ENCODE results near the gene BLOC1S3.
A peak's percentile ranks its signal among the peaks of the same experiment; 100 is the strongest.

Gene BLOC1S3

DNA sequence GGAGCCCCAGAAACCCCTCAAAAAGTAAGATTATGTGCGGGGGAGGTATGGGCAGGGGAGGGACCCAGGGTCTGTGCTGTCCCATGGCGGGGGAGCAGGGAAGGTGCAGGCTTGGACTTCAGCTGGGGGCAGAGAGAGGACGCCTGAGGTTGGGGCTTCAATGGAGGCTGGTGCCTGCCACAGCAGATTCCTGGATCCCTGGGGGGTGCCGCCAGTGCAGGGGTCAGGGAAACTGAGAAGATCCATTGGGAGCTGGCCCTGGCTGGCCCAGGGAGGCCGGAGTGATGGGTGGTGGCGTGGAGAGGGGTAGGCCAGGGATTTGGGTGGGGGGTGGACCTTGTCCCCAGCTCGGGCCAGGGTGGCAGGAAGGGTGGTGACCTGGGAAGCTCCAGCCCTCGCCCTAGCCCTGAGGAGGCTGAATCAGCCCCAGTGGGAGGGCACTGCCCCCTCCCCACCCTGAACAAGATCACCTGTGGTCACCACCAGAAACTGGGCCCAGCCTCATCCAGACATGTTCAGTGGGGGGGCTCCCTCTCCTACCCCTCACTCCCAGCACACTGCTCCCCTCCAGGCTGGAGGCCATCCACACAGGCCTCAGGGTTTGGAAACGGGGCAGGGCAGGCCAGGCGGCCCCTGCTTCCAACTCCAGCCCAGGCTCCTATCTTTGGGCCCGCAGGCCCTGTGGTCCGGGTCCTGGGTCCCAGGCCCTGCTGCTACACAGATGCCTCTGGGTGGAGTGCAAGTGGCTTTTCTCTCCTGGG is 19.2 kb upstream of the BLOC1S3 start:
- TF ChIP-seq, protein P1, sequence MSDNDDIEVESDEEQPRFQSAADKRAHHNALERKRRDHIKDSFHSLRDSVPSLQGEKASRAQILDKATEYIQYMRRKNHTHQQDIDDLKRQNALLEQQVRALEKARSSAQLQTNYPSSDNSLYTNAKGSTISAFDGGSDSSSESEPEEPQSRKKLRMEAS (IDR thresholded peaks at IDR 0.05; ENCODE audit: low read depth, low read length) = no peak
- TF ChIP-seq MYC (IDR thresholded peaks at IDR 0.05; ENCODE audit: low read depth, low read length) = no peak
- TF ChIP-seq POLR2A (IDR thresholded peaks at IDR 0.05; ENCODE audit: extremely low read depth, insufficient read length) = no peak
- TF ChIP-seq, protein P2, sequence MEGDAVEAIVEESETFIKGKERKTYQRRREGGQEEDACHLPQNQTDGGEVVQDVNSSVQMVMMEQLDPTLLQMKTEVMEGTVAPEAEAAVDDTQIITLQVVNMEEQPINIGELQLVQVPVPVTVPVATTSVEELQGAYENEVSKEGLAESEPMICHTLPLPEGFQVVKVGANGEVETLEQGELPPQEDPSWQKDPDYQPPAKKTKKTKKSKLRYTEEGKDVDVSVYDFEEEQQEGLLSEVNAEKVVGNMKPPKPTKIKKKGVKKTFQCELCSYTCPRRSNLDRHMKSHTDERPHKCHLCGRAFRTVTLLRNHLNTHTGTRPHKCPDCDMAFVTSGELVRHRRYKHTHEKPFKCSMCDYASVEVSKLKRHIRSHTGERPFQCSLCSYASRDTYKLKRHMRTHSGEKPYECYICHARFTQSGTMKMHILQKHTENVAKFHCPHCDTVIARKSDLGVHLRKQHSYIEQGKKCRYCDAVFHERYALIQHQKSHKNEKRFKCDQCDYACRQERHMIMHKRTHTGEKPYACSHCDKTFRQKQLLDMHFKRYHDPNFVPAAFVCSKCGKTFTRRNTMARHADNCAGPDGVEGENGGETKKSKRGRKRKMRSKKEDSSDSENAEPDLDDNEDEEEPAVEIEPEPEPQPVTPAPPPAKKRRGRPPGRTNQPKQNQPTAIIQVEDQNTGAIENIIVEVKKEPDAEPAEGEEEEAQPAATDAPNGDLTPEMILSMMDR (IDR thresholded peaks at IDR 0.05; ENCODE audit: low read depth, low read length) = no peak
- no peak overlapping the region for H3K4me3 ChIP-seq (ENCODE audit: low read depth, low read length)
- DNase-seq (ENCODE audit: low read depth) = no peak

DNA sequence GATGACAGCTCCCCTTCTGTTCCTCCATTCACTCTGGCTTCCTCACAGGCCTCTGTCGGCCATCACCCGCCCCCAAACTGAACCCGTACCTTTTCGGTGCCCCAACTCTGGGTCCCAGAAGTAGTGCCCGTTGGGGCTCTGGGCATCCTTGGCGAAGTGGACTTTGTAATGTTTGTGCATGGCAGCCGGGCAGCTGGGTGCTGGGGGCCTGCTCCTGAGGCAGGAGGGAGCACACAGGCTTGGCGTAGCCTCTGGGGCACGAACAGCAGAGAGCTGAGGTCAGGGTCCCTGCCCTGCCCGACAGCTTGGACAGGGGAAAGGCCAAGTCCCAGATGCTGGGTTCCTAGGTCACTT is 18.6 kb upstream of the BLOC1S3 start:
- TF ChIP-seq MYC (IDR thresholded peaks at IDR 0.05; ENCODE audit: low read depth, low read length) = no peak
- TF ChIP-seq, protein P1 (IDR thresholded peaks at IDR 0.05; ENCODE audit: low read depth, low read length) = no peak
- no peak for TF ChIP-seq POLR2A (IDR thresholded peaks at IDR 0.05; ENCODE audit: extremely low read depth, insufficient read length)
- TF ChIP-seq, protein P2 (IDR thresholded peaks at IDR 0.05; ENCODE audit: low read depth, low read length) = no peak
- no peak overlapping the region for H3K4me3 ChIP-seq (ENCODE audit: low read depth, low read length)
- DNase-seq (ENCODE audit: low read depth) = no peak

DNA sequence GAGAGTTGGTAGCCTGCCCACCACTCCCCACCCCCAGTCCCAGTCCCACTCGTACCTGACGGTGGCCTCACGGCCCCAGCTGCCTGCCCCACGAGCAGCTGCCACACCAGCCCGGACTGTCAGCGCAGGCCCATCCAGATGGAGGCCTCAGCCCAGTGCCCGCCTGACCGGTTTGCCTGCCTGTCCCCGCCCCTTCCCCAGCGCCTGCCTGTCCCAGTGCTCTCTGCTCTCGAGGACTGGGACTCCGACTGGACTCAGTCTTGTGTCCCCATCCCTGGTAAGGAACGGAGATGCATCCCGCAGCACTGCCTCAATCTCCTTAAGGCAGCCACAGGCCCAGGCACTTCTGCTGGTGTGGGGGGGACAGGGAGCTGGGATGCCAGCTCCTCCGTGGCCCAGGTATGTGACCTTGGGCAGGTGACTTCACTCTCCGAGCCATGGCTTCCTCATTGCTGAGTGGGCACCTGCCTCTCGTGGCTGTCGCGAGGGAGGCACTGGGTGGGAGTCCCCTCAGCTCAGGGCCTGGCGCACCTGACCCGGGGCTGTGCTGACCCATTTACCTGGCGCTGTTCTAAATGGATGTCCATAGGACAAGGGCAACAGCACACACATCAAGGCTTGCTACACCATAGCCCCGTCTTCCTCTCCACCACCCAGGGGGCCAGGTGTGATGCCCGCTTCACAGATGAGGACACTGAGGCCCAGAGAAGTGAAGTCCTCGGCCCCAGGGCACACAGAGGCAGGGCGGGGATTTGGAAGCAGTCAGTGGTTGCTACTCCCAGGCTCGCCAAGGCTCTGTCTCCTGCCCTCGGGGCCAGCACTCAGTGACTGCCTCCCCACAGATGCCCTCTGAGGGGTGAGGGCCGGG is 17.5 kb upstream of the BLOC1S3 start, which contains the start of gene NKPD1:
TSS of gene NKPD1 (minus strand) at position 113 of the 868 bp plus-strand sequence. CDS start 832 bp downstream, outside the sequence.
- TF ChIP-seq, protein P2 (IDR thresholded peaks at IDR 0.05; ENCODE audit: low read depth, low read length) = no peak
- TF ChIP-seq POLR2A (IDR thresholded peaks at IDR 0.05; ENCODE audit: extremely low read depth, insufficient read length) (no peak), MYC (IDR thresholded peaks at IDR 0.05; ENCODE audit: low read depth, low read length) (no peak)
- TF ChIP-seq, protein P1 (IDR thresholded peaks at IDR 0.05; ENCODE audit: low read depth, low read length) = no peak
- H3K4me3 ChIP-seq (ENCODE audit: low read depth, low read length) = no peak within 1 kb of the TSS
- DNase-seq (ENCODE audit: low read depth) = no peak

DNA sequence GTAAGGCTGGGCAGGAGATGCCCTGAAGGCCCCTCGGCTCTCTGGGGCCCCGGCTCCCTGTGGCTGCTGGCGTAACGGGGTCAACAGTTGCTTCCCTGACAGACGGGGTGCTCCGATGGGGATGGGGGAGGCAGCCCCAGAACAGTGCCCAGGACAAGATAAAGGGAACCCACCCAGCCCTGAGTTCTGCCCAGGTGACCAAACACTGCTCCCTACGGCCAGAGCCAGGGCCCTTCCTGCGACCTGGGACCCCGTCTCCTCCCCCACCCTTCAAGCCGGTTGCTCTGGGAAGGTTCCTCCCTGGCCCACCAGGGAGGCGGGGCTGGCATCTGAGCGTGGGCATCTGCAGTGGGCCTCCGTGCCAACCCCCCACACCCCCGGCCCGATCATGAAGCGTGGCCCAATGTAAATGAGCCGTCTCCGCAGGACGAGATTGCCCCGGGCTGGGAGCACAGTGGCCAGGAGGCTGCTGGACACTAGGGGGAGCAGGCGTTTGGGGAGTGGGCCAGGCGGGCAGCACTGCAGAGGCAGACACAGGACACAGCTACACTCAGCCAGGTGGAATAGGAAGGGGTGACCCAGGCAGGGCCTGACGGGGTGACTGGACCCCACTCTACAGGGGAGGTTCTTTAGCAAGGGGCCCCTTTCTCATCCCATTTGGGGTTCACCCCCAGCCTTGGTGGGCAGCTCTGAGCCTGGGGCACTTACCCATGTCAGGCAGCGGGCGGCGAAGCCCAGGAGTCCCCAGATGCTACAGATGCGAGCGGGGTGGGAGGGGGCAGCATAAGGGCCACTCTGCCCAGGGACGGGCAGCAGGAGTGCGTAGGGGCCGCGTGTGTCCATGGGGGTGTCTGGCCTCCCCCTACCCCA is 16.6 kb upstream of the BLOC1S3 start:
- no peak overlapping the region for H3K4me3 ChIP-seq (ENCODE audit: low read depth, low read length)
- TF ChIP-seq, protein P1 (IDR thresholded peaks at IDR 0.05; ENCODE audit: low read depth, low read length) = no peak
- TF ChIP-seq, protein P2 (IDR thresholded peaks at IDR 0.05; ENCODE audit: low read depth, low read length) = peak; percentile 28
- DNase-seq (ENCODE audit: low read depth) = no peak

DNA sequence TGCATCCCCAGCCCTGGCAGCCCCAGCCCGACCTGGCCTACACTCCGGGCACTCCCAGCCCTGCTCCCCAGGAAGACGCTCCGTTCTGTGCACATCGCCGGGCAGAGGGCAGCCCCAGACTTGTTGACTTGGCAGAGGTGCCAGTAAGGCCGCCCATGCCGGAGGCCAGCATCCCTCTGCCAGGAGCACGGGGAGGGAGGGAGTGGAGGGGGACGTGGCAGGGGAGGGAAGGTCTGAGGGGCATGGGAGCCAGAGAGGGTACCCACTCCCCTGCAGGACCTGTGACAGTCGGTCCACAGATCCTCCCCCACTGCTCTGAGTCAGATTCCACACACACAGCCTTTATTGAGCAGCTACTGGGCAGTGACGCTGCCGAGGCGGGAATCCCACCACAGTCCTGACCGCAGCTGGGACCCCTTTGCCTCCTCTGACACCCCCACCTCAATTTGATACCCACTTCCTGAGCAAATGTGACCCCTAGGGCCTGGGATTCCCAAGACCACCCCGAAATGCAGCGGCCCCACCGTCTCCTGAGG is 15.9 kb upstream of the BLOC1S3 start:
- no peak for TF ChIP-seq MYC (IDR thresholded peaks at IDR 0.05; ENCODE audit: low read depth, low read length)
- TF ChIP-seq, protein P2 (IDR thresholded peaks at IDR 0.05; ENCODE audit: low read depth, low read length) = no peak
- TF ChIP-seq, protein P1 (IDR thresholded peaks at IDR 0.05; ENCODE audit: low read depth, low read length) = no peak
- TF ChIP-seq POLR2A (IDR thresholded peaks at IDR 0.05; ENCODE audit: extremely low read depth, insufficient read length) = no peak
- no peak for DNase-seq (ENCODE audit: low read depth)
- no peak overlapping the region for H3K4me3 ChIP-seq (ENCODE audit: low read depth, low read length)

All from NB4 (cell line).